A549 (cell line): ENCODE results near the gene TOR2A.

Experiments used
- EHF ChIP-seq: fragments of 250-450 bp; sonication (Bioruptor Pico); IDR thresholded peaks from 2 replicates; pipeline ENCODE4 v1.5.0; 2020; ENCODE audit warnings: mild to moderate bottlenecking
- ESRRA ChIP-seq: fragments of 150-350 bp; IDR thresholded peaks from 2 replicates; pipeline ENCODE4 v1.6.1; 2014; ENCODE audit warnings: mild to moderate bottlenecking, low read length, borderline replicate concordance
- KDM5A ChIP-seq: fragments of 200-600 bp; sonication (generic); IDR thresholded peaks from 2 replicates; pipeline ENCODE4 v1.6.1; 2016; ENCODE audit warnings: antibody characterized with exemption, mild to moderate bottlenecking
- POLR2A ChIP-seq: IDR thresholded peaks from 2 replicates; pipeline ENCODE4 v1.6.1; 2012; ENCODE audit warnings: mild to moderate bottlenecking, low read length
- TF ChIP-seq, protein P1 (sequence below): fragments of >200 bp; sonication (Bioruptor Twin); formaldehyde crosslinking; IDR thresholded peaks from 3 replicates; pipeline ENCODE4 v1.5.1; 2016

- TF ChIP-seq EHF: no peak
- no peak for TF ChIP-seq POLR2A
- TF ChIP-seq, protein P1, sequence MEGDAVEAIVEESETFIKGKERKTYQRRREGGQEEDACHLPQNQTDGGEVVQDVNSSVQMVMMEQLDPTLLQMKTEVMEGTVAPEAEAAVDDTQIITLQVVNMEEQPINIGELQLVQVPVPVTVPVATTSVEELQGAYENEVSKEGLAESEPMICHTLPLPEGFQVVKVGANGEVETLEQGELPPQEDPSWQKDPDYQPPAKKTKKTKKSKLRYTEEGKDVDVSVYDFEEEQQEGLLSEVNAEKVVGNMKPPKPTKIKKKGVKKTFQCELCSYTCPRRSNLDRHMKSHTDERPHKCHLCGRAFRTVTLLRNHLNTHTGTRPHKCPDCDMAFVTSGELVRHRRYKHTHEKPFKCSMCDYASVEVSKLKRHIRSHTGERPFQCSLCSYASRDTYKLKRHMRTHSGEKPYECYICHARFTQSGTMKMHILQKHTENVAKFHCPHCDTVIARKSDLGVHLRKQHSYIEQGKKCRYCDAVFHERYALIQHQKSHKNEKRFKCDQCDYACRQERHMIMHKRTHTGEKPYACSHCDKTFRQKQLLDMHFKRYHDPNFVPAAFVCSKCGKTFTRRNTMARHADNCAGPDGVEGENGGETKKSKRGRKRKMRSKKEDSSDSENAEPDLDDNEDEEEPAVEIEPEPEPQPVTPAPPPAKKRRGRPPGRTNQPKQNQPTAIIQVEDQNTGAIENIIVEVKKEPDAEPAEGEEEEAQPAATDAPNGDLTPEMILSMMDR: no peak
- no peak for TF ChIP-seq KDM5A
- no peak for TF ChIP-seq ESRRA
These were observed 28.9 kb upstream of the TOR2A start for GRCh38 chr9:127763918-127764384.
